HepG2 (cell line): ENCODE data around the gene WDR81. TPM values are rescaled to one million over a fixed set of nuclear protein-coding genes. Genes with fewer than 3 reads are reported as not detected.

Experiments
- ATAC-seq: fragments of 200-7000 bp; cut with Tn5 transposase; 3 replicates; pipeline ENCODE4 v1.9.1; 2020; ENCODE audit warnings: mild to moderate bottlenecking, moderate library complexity
- BruUV-seq: library from RNA; stranded (reverse); fragments of 400-500 nt; replicated peaks from 2 replicates; lab custom pipeline; 2021; lab: Mats Ljungman, UMichigan
- CTCF ChIA-PET: fragments of 300-600 bp; formaldehyde crosslinking; extraction: SDS; loops from one replicate; lab custom pipeline; 2021; ENCODE audit warnings: low total read pairs, inconsistent platforms, low intra/inter-chr PET ratio; lab: Yijun Ruan, JAX
- POLR2A ChIA-PET: fragments of 350-600 bp; sonication (Branson Sonifier 250); formaldehyde crosslinking; loops from one replicate; lab custom pipeline; 2020; ENCODE audit warnings: antibody characterized with exemption, inconsistent platforms; lab: Yijun Ruan, JAX
- DNase-seq: peaks from one replicate; pipeline ENCODE4 v3.0.0-alpha.2; 2015; ENCODE audit warnings: low spot score
- FAIRE-seq: peaks from 3 replicates; lab custom pipeline; 2011; peaks lifted over from hg19 to GRCh38; lab: Jason Lieb, UNC
- H2AFZ ChIP-seq: one replicate; pipeline ENCODE4 v1.6.1; 2011; ENCODE audit warnings: low read length, inconsistent platforms
- H3K27ac ChIP-seq: fragments of 300-600 bp; 3 replicates; pipeline ENCODE4 v1.8.0; 2011; ENCODE audit warnings: mixed run types, mild to moderate bottlenecking, mixed read lengths, low read length, inconsistent platforms; ENCODE audit not compliant: insufficient read depth; ENCODE audit errors: extremely low read length
- H3K27me3 ChIP-seq, 2 experiments: fragments of 200-600 bp in 1 of 2; 2 replicates in 1 of 2; 3 replicates in 1 of 2; pipeline versions ENCODE4 v1.6.0 to v1.8.0; 2011; ENCODE audit warnings: low read length in 2 of 2, mild to moderate bottlenecking in 2 of 2, moderate library complexity in 2 of 2, inconsistent platforms in 1 of 2; ENCODE audit not compliant: insufficient read depth in 2 of 2, control insufficient read depth in 1 of 2
- H3K36me3 ChIP-seq, 2 experiments: fragments of 200-600 bp in 1 of 2; replicated peaks in 1 of 2; 2 replicates in 1 of 2; 3 replicates in 1 of 2; pipeline versions ENCODE4 v1.5.1 to v1.8.0; 2011; ENCODE audit warnings: low read length in 2 of 2, inconsistent platforms in 1 of 2; ENCODE audit not compliant: insufficient read depth in 2 of 2, control insufficient read depth in 1 of 2
- H3K4me1 ChIP-seq: 2 replicates; pipeline ENCODE4 v1.5.1; 2012; ENCODE audit warnings: low read length, inconsistent platforms; ENCODE audit not compliant: insufficient read depth
- H3K4me2 ChIP-seq: 2 replicates; pipeline ENCODE4 v1.6.0; 2011; ENCODE audit warnings: low read depth, low read length, inconsistent platforms
- H3K4me3 ChIP-seq, 3 experiments: fragments of 200-600 bp in 1 of 3; sonication (generic), shearing (Covaris generic) in 1 of 3; replicated peaks in 1 of 3; 2 replicates each; pipeline ENCODE4 v1.5.1; 2011 to 2016; ENCODE audit warnings: low read length in 3 of 3, inconsistent platforms in 2 of 3, low read depth in 2 of 3, mild to moderate bottlenecking in 2 of 3, control low read depth in 1 of 3, mixed read lengths in 1 of 3; ENCODE audit not compliant: insufficient read depth in 1 of 3
- H3K79me2 ChIP-seq: one replicate; pipeline ENCODE4 v1.6.1; 2011; ENCODE audit warnings: low read length, inconsistent platforms; ENCODE audit not compliant: insufficient read depth
- H3K9ac ChIP-seq: 2 replicates; pipeline ENCODE4 v1.6.0; 2011; ENCODE audit warnings: mild to moderate bottlenecking, low read depth, low read length, inconsistent platforms; ENCODE audit not compliant: insufficient read depth
- H3K9me3 ChIP-seq: 2 replicates; pipeline ENCODE4 v1.5.1; 2012; ENCODE audit warnings: mild to moderate bottlenecking, low read length
- H4K20me1 ChIP-seq: 2 replicates; pipeline ENCODE4 v1.6.0; 2011; ENCODE audit warnings: inconsistent platforms, mild to moderate bottlenecking, low read length, moderate library complexity; ENCODE audit not compliant: insufficient read depth
- CREB3 ChIP-seq: sonication (generic); formaldehyde crosslinking; IDR thresholded peaks from 2 replicates; pipeline ENCODE4 v1.5.0; 2020; ENCODE audit warnings: missing genetic modification reagents
- EP300 ChIP-seq, 3 experiments: sonication (generic) in 1 of 3; formaldehyde crosslinking in 1 of 3; IDR thresholded peaks; 2 replicates each; pipeline versions ENCODE4 v1.5.1 to v1.6.1; 2011 to 2020; ENCODE audit warnings: low read depth in 2 of 3, low read length in 2 of 3, borderline replicate concordance in 1 of 3, improper control_type of control experiment in 1 of 3, mild to moderate bottlenecking in 1 of 3, missing genetic modification reagents in 1 of 3, moderate library complexity in 1 of 3
- MBNL3 ChIP-seq: fragments of 250-450 bp; sonication (Bioruptor Pico); conservative IDR thresholded peaks from 2 replicates; pipeline ENCODE4 v1.8.0; 2022; ENCODE audit warnings: mild to moderate bottlenecking, inconsistent platforms
- NR1H2 ChIP-seq: sonication (generic); formaldehyde crosslinking; IDR thresholded peaks from 2 replicates; pipeline ENCODE4 v1.8.1; 2022; ENCODE audit warnings: low read depth, missing genetic modification reagents, borderline replicate concordance
- PAWR ChIP-seq: sonication (generic); formaldehyde crosslinking; IDR thresholded peaks from 2 replicates; pipeline ENCODE4 v1.4.0; 2020; ENCODE audit warnings: missing genetic modification reagents, mild to moderate bottlenecking, borderline replicate concordance
- SP1 ChIP-seq, 2 experiments: fragments of 450-650 bp in 1 of 2; sonication (generic) in 1 of 2; formaldehyde crosslinking in 1 of 2; IDR thresholded peaks; 2 replicates each; pipeline versions ENCODE4 v1.4.0 to v1.6.1; 2016 to 2020; ENCODE audit warnings: missing genetic modification reagents in 1 of 2
- SP4 ChIP-seq: sonication (generic); formaldehyde crosslinking; IDR thresholded peaks from 2 replicates; pipeline ENCODE4 v1.8.1; 2023; ENCODE audit warnings: mild to moderate bottlenecking, missing genetic modification reagents
- SRSF9 ChIP-seq: fragments of 200-400 bp; formaldehyde crosslinking; IDR thresholded peaks from 2 replicates; pipeline ENCODE4 v1.6.1; 2018; ENCODE audit warnings: borderline replicate concordance, mild to moderate bottlenecking, low read depth, low read length; ENCODE audit not compliant: insufficient read depth, poor library complexity, severe bottlenecking
- TAF1 ChIP-seq: sonication (generic); formaldehyde crosslinking; IDR thresholded peaks from 2 replicates; pipeline ENCODE4 v1.4.0; 2020; ENCODE audit warnings: missing genetic modification reagents
- ZBTB2 ChIP-seq: sonication (generic); formaldehyde crosslinking; IDR thresholded peaks from 2 replicates; pipeline ENCODE4 v1.8.0; 2022; ENCODE audit warnings: low read depth, missing genetic modification reagents
- ZNF180 ChIP-seq: sonication (generic); formaldehyde crosslinking; IDR thresholded peaks from 2 replicates; pipeline ENCODE4 v1.4.0; 2020; ENCODE audit warnings: low read depth, missing genetic modification reagents, borderline replicate concordance
- ZNF331 ChIP-seq: sonication (generic); formaldehyde crosslinking; IDR thresholded peaks from 2 replicates; pipeline ENCODE4 v1.4.0; 2020; ENCODE audit warnings: missing genetic modification reagents
- ZNF337 ChIP-seq: sonication (generic); formaldehyde crosslinking; IDR thresholded peaks from 2 replicates; pipeline ENCODE4 v1.5.1; 2020; ENCODE audit warnings: missing genetic modification reagents, low read depth, mild to moderate bottlenecking, borderline replicate concordance
- ZNF362 ChIP-seq: sonication (generic); formaldehyde crosslinking; IDR thresholded peaks from 2 replicates; pipeline ENCODE4 v1.4.0; 2020; ENCODE audit warnings: missing genetic modification reagents, mild to moderate bottlenecking, borderline replicate concordance
- ZNF577 ChIP-seq: sonication (generic); formaldehyde crosslinking; IDR thresholded peaks from 2 replicates; pipeline ENCODE4 v1.4.0; 2020; ENCODE audit warnings: mild to moderate bottlenecking, low read depth, missing genetic modification reagents, borderline replicate concordance
- WGBS: methylation state at CpG from one replicate; pipeline ENCODE4 v1.1.6; 2017; ENCODE audit warnings: low lambda C conversion rate; 5-methylcytosine and 5-hydroxymethylcytosine counted together
- in situ Hi-C: cut with HindIII; loops from 2 replicates; pipeline ENCODE4 v1.10.0; 2017; ENCODE audit warnings: low pct_unique_long_range_greater_than_20kb; ENCODE audit not compliant: extremely low pct_ligation_motif_present
- intact Hi-C: fragments of 100-400 bp; cut with micrococcal nuclease; formaldehyde crosslinking; loops from one replicate; pipeline ENCODE4 v1.10.0; 2022; ENCODE audit not compliant: unreplicated experiment
- polyA plus RNA-seq, 8 experiments: library from polyadenylated mRNA; depleted of rRNA in 3 of 8; stranded (reverse) in 7 of 8; unstranded in 1 of 8; fragments of >200 nt; fragmentation: Illumina TruSeq in 4 of 8; extraction: Trizol in 4 of 8; gene quantifications; 2 replicates each; pipeline versions ENCODE4 v1.2.1 to v1.2.3, GENCODE V29; 2011 to 2016; ENCODE audit warnings: low read depth in 4 of 8, missing spikeins in 1 of 8, mixed read lengths in 1 of 8; ENCODE audit not compliant: insufficient read depth in 1 of 8
- total RNA-seq, 5 experiments: library from RNA; depleted of rRNA; stranded (reverse); fragments of >200 nt; fragmentation: Illumina TruSeq; extraction: Trizol; gene quantifications; 2 replicates each; pipeline ENCODE4 v1.2.3, GENCODE V29; 2016; ENCODE audit warnings: low read depth in 1 of 5

Gene WDR81
- total and polyA plus RNA-seq, 2 of the 13 experiments (the other 11 are each of a cell fraction or from before 2014, with no cell fraction given) = 9.1 to 16.7 TPM

GRCh38 chr17:1735834-1736347, 11.4 kb downstream of the WDR81 start (continued):
- 0 out of 2 replicates have a peak, but pooled peaks have one; percentile 72 for TF ChIP-seq PAWR (CRISPR knock-in tag)
- TF ChIP-seq CREB3 (CRISPR knock-in tag) = no peak
- TF ChIP-seq EP300 (IDR thresholded peaks at IDR 0.05; ENCODE audit: low read depth in 2 of 2, low read length in 2 of 2) = 0 out of 4 replicates have a peak, but pooled peaks of 1 of the 2 experiments have one; percentile 6
- no peak for TF ChIP-seq EP300 (CRISPR knock-in tag; IDR thresholded peaks at IDR 0.05; ENCODE audit: borderline replicate concordance)
- TF ChIP-seq SP4 = no peak
- TF ChIP-seq TAF1 (CRISPR knock-in tag) = no peak

- intact Hi-C loops (no loop called here), in situ Hi-C loops (no loop called here)
- BruUV-seq = TSS peak; percentile 45
- Histone ChIP-seq H2AFZ (no peak overlapping the region), H3K27me3 (no peaks in the 10 kb centered on the region), H4K20me1 (no peaks in the 10 kb centered on the region), H3K27ac (peak overlapping the region; percentile 83), H3K4me3 (peak overlapping the region in 2 of 3 experiments; percentile 57 to 60; a peak in 3 of 6 replicates), H3K4me1 (peaks cover 51% of the 10 kb centered on the region), H3K9me3 (no peaks in the 10 kb centered on the region), H3K4me2 (peak overlapping the region; percentile 75), H3K9ac (peak overlapping the region; percentile 69), H3K79me2 (peaks cover 3% of the 10 kb centered on the region), H3K36me3 (peaks cover 5% of the 10 kb centered on the region in 2 experiments; a peak in 4 of 5 replicates)
- WGBS = 14% methylated on average over 12 of the region's 25 CpGs
- DNase-seq (peak; percentile 98), ATAC-seq (peak; percentile 92), FAIRE-seq (peak; percentile 100)
- POLR2A ChIA-PET = interaction anchor here (1.1 to 4.3 kb wide), 15 partner anchors 8 to 93 kb away, joined by 4 to 283 read pairs (median 13); partner anchors contain the start of genes PRPF8, RILP, RPA1 and SERPINF1
- CTCF ChIA-PET = no interaction called here
- TF ChIP-seq SRSF9 (no peak), ZNF180 (CRISPR knock-in tag) (0 out of 2 replicates have a peak, but pooled peaks have one; percentile 57), ZNF331 (CRISPR knock-in tag) (peak; percentile 81), ZNF362 (CRISPR knock-in tag) (peak; percentile 67; the same call in 1 of the 2 replicates), ZNF577 (CRISPR knock-in tag) (no peak), ZNF337 (peak; percentile 85; the same call in 1 of the 2 replicates), NR1H2 (CRISPR knock-in tag) (peak; percentile 75; the same call in 1 of the 2 replicates), ZBTB2 (peak; percentile 36; the same call in 1 of the 2 replicates), SP1 (IDR thresholded peaks at IDR 0.05) (no peak), SP1 (CRISPR knock-in tag; IDR thresholded peaks at IDR 0.05) (peak; percentile 72; the same call in 1 of the 2 replicates), MBNL3 (CRISPR knock-in tag) (no peak)
These were observed 12.1 kb downstream of the WDR81 start for GRCh38 chr17:1736348-1737281.
